GM12891 (cell line): ENCODE results near the gene PEPD.

Experiments
- DNase-seq: peaks from one replicate; pipeline ENCODE4 v3.0.0; 2011; ENCODE audit warnings: low spot score; ENCODE audit not compliant: insufficient read length
- FAIRE-seq: peaks from 2 replicates; lab custom pipeline; 2011; peaks lifted over from hg19 to GRCh38; lab: Jason Lieb, UNC
- PAX5 ChIP-seq: IDR thresholded peaks from 2 replicates; pipeline ENCODE4 v1.6.1; 2011; ENCODE audit warnings: low read length, moderate library complexity, mild to moderate bottlenecking; ENCODE audit not compliant: insufficient read depth, severe bottlenecking
- POLR2A ChIP-seq: IDR thresholded peaks from 2 replicates; pipeline ENCODE4 v1.6.1; 2011; ENCODE audit warnings: low read depth, low read length, control low read depth
- POLR2AphosphoS5 ChIP-seq: IDR thresholded peaks from 2 replicates; pipeline ENCODE4 v1.6.1; 2011; ENCODE audit warnings: low read depth, low read length, control low read depth
- POU2F2 ChIP-seq: IDR thresholded peaks from 2 replicates; pipeline ENCODE4 v1.6.1; 2011; ENCODE audit warnings: low read depth, mild to moderate bottlenecking, control low read depth, low read length, moderate library complexity
- SPI1 ChIP-seq: IDR thresholded peaks from 2 replicates; pipeline ENCODE4 v1.6.1; 2011; ENCODE audit warnings: low read depth, low read length, control low read depth
- TAF1 ChIP-seq: IDR thresholded peaks from 2 replicates; pipeline ENCODE4 v1.6.1; 2011; ENCODE audit warnings: low read depth, low read length, control low read depth

PEPD gene

DNA sequence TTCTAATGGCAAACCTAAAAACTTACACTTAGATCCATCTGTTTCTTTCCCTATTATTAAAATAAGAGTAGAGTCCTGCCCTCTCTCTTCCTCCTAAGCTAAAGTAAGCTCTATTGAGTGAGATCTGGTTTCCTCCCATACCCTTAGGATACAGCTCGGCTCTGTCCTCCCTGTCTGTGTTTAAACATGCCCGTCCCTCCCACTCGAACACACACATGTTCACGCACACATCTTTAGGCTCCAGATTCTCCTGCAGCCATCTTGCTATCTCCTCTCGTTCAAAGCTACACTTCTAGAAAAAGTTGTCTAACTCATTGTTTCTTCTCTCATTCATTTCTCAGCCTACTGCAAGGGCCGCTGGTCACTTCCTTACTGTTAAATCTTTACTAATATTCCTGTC, 163.2 kb downstream of the PEPD start:
- DNase-seq (no peak), FAIRE-seq (no peak)
- TF ChIP-seq POU2F2: no peak
- no peak for TF ChIP-seq POLR2A
- TF ChIP-seq SPI1: no peak
- no peak for TF ChIP-seq PAX5
- no peak for TF ChIP-seq TAF1
- TF ChIP-seq POLR2AphosphoS5: no peak

GRCh38 chr19:33357556-33357955, 164.0 kb downstream of the PEPD start:
- no peak for FAIRE-seq
- TF ChIP-seq TAF1: no peak
- TF ChIP-seq PAX5: no peak
- DNase-seq: no peak

DNA sequence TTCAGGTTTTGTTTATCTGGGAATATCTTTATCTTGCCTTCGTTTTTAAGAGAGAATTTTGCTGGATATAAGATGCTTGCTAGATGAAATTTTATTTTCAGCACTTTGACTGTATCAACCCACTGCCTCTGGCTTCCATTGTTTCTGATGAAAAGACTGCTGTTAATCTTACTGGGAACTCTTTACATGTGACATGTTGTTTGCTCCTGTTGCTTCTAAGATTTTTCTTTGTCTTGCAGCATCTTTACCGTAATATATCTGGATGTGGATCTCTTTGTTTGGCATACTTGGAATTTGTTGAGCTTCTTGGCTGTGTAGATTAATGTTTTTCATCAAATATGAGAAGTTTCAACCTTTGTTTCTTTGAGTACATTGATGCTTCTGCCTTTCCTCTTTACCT, 166.1 kb downstream of the PEPD start:
- DNase-seq (no peak), FAIRE-seq (no peak)
- no peak for TF ChIP-seq POLR2A
- TF ChIP-seq POU2F2: no peak
- TF ChIP-seq POLR2AphosphoS5: no peak
- no peak for TF ChIP-seq TAF1
- no peak for TF ChIP-seq PAX5
- TF ChIP-seq SPI1: no peak

GRCh38 chr19:33350538-33351309, 170.9 kb downstream of the PEPD start:
- FAIRE-seq (no peak), DNase-seq (no peak)
- TF ChIP-seq POLR2AphosphoS5 (no peak), TAF1 (no peak), PAX5 (no peak), POU2F2 (no peak), SPI1 (no peak), POLR2A (no peak)

GRCh38 chr19:33349319-33350289, 172.0 kb downstream of the PEPD start:
- TF ChIP-seq POLR2A: no peak
- no peak for TF ChIP-seq POU2F2
- TF ChIP-seq PAX5: no peak
- no peak for TF ChIP-seq POLR2AphosphoS5
- FAIRE-seq (no peak), DNase-seq (no peak)

- TF ChIP-seq SPI1: no peak
- FAIRE-seq (no peak), DNase-seq (no peak)
Observed at GRCh38 chr19:33348301-33349010, 173.1 kb downstream of the PEPD start.

DNA sequence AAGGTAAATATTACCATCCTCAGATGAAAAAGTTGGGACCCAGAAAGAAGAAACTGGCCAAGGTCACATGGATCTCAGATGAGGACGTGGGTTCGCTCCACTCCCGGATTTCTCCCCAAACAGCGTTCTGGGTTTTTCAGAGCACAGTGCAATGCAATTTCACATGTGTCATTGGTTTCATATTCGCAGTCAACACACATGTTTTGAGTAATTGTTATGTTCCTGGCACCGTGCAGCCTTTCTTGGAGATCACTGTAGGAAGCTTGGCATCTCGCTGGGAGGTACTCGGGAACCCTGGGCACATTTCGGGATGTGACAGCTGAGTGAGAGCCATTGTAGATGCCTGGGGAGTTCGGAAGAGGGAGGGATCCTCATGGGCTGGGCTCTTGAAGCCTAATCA, 174.3 kb downstream of the PEPD start:
- TF ChIP-seq SPI1: no peak
- no peak for TF ChIP-seq TAF1
- FAIRE-seq (no peak), DNase-seq (no peak)

GRCh38 chr19:33346665-33347064, 174.9 kb downstream of the PEPD start:
- TF ChIP-seq POLR2A (no peak), TAF1 (no peak), POU2F2 (no peak), SPI1 (no peak), POLR2AphosphoS5 (no peak), PAX5 (no peak)
- DNase-seq (no peak), FAIRE-seq (no peak)

DNA sequence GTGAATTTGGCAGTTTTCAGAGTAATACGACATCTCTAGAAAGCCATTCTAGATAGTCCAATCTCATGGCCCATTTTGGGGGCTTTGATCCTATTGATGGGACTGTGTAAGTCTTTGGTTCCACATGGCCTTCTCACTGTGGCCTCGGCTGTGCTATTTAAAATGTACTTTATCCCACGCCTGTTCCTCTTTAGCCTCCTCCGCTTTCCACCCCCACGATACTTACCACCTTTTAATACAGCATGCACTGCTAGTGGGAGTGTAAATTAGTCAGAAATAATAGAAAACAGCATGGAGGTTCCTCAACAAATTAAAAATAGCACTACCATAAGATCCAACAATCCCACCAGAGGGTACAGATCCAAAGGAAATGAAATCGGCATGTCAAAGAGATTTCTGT, 176.4 kb downstream of the PEPD start:
- TF ChIP-seq POLR2AphosphoS5: no peak
- TF ChIP-seq TAF1: no peak
- no peak for TF ChIP-seq POU2F2
- no peak for TF ChIP-seq PAX5
- DNase-seq (no peak), FAIRE-seq (no peak)

DNA sequence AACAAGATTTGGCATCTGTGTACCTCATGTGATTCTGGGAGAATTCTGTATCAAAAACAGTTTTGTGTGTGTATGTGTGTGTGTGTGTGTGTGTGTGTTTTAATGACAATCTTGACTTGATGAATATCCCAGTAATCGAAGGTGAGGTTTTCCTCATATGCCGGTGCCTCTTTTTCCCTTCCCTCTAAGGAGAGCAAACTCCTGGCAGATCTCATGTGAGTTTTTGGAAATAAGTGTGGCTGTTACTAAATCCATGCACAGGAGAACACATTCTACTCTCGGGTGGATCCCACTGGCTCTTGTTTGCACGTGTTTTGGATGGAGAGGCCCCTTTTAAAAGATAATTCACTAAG, 177.0 kb downstream of the PEPD start:
- TF ChIP-seq TAF1 (no peak), PAX5 (no peak), POLR2AphosphoS5 (no peak), POLR2A (no peak), POU2F2 (no peak), SPI1 (no peak)
- no peak for DNase-seq
- FAIRE-seq: no peak
